Activated CD4-positive, alpha-beta T cell treated with anti-CD3 and anti-CD28 coated beads for 36 hours (primary cell): ENCODE results near the gene CERK. TPM values are rescaled to one million over a fixed set of nuclear protein-coding genes. Genes with fewer than 3 reads are reported as not detected.
A peak's percentile ranks its signal among the peaks of the same experiment; 100 is the strongest.
"Not testable (repeated sequence)": the region's sequence is repeated elsewhere in the genome, so short reads cannot be mapped to it uniquely, and the experiment has no call there.

Experiments used
- ATAC-seq: fragments of 200-7000 bp; cut with Tn5 transposase; one replicate; pipeline ENCODE4 v1.10.0; 2021; ENCODE audit warnings: mild to moderate bottlenecking, moderate library complexity
- CTCF ChIA-PET: fragments of 350-600 bp; sonication (Branson Sonifier 250); formaldehyde crosslinking; loops from one replicate; lab custom pipeline; 2021; ENCODE audit warnings: antibody characterized with exemption; lab: Charles Lee
- POLR2A ChIA-PET: fragments of 350-600 bp; sonication (Branson Sonifier 250); formaldehyde crosslinking; loops from one replicate; lab custom pipeline; 2021; ENCODE audit warnings: antibody characterized with exemption, inconsistent platforms; lab: Charles Lee
- DNase-seq: peaks from one replicate; pipeline ENCODE4 v3.0.0-alpha.2; 2020
- H3K27ac Mint-ChIP-seq: one replicate; pipeline ENCODE4 v1.8.0; 2021; ENCODE audit warnings: mixed read lengths
- H3K27me3 Mint-ChIP-seq: one replicate; pipeline ENCODE4 v1.8.0; 2021; ENCODE audit warnings: mixed read lengths
- H3K36me3 Mint-ChIP-seq: one replicate; pipeline ENCODE4 v1.8.0; 2021; ENCODE audit warnings: low read depth, mixed read lengths
- H3K4me1 Mint-ChIP-seq: one replicate; pipeline ENCODE4 v1.8.0; 2021; ENCODE audit warnings: mixed read lengths
- H3K4me3 Mint-ChIP-seq: one replicate; pipeline ENCODE4 v1.8.0; 2021; ENCODE audit warnings: mild to moderate bottlenecking, moderate library complexity, mixed read lengths
- H3K9me3 Mint-ChIP-seq: one replicate; pipeline ENCODE4 v1.8.0; 2021; ENCODE audit warnings: low read depth, mixed read lengths
- intact Hi-C, 2 experiments: fragments of 100-400 bp; cut with DNase I in 1 of 2; cut with micrococcal nuclease in 1 of 2; formaldehyde crosslinking; loops; one replicate each; pipeline versions ENCODE4 v1.14.2 to v1.15.1; 2022 to 2024; cut with DNase I, micrococcal nuclease
- total RNA-seq, 2 experiments: library from RNA; stranded (reverse); gene quantifications; one replicate each; pipeline ENCODE4 v1.2.3, GENCODE V29; 2021

CERK gene, protein sequence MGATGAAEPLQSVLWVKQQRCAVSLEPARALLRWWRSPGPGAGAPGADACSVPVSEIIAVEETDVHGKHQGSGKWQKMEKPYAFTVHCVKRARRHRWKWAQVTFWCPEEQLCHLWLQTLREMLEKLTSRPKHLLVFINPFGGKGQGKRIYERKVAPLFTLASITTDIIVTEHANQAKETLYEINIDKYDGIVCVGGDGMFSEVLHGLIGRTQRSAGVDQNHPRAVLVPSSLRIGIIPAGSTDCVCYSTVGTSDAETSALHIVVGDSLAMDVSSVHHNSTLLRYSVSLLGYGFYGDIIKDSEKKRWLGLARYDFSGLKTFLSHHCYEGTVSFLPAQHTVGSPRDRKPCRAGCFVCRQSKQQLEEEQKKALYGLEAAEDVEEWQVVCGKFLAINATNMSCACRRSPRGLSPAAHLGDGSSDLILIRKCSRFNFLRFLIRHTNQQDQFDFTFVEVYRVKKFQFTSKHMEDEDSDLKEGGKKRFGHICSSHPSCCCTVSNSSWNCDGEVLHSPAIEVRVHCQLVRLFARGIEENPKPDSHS
- total RNA-seq, result 10 to 100 TPM; 27.0 to 32.8 TPM

DNA sequence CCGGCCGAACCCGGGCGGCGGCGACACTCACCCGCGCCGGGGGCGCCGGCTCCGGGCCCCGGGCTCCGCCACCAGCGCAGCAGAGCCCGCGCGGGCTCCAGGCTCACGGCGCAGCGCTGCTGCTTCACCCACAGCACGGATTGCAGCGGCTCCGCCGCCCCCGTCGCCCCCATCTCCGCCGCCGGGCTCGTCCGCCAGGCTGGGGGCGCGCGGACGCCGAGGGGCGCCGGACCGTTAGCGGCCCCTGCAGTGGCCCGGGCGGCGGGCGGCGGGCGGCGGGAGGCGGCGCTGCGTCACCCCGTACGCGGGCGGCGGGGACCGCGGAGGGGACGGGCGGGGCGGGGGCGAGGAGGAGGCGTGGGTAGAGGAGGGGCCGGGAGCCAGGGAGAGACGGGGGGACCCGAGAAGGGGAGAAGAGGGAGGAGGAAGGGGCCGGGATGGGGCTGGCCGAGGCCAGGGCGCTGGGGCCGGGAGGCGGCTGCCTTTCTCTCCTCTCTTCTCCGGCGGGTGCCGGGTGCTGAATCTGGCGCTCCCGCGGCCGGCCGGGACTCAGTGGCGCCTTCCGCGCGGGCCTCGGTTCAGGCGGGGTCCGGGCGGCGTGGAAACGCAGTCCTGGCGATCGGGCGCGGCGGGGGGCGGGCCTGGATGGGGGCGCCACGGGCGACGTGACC, at the start of gene CERK:
TSS of gene CERK (minus strand) at position 277 of the 671 bp plus-strand sequence. CDS start at position 173, 104 bp downstream.
- H3K9me3 Mint-ChIP-seq, result peaks cover 4% of the 10 kb centered on the region
- peak within 1 kb of the TSS; percentile 99 for H3K4me3 Mint-ChIP-seq
- ChIA-PET CTCF (interaction anchor here (0.7 to 2.2 kb wide), 6 partner anchors 12 to 139 kb away, joined by 3 to 16 read pairs (median 9); partner anchors contain the start of gene TBC1D22A), POLR2A (interaction anchor here (0.5 to 1.1 kb wide), 3 partner anchors 11 to 28 kb away, joined by 3 to 5 read pairs (median 4); no protein-coding TSS in a partner anchor)
- DNase-seq (peak; percentile 76), ATAC-seq (peak; percentile 24)
- intact Hi-C loops, result loop anchor here (1.0 to 5.0 kb wide), 10 partner anchors 24 to 1359 kb away; partner anchors contain the start of gene TBC1D22A (in 2 of the 2)
- peak within 1 kb of the TSS; percentile 97 for H3K27ac Mint-ChIP-seq
- H3K36me3 Mint-ChIP-seq, result peaks cover 14% of the 10 kb centered on the region
- H3K4me1 Mint-ChIP-seq, result peaks cover 39% of the 10 kb centered on the region
- H3K27me3 Mint-ChIP-seq, result no peaks in the 10 kb centered on the region

DNA sequence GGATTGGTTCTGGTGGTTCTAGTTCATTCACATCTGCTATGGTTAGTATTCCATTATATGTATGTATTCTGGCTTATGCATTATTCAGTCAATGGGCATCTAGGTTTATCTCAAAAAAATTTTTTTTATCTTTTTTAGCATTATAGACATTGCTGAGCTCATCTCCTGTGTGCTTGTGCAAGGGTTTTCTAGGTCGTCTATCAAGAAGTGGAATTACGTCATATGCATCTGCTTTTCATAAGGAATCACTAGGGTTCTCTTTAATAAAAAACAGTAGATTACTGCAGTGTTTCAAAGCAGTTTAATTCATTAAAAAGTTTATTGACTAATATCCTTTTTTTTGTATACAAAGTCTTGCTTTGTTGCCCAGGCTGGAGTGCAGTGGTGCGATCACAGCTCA, 45.7 kb upstream of the CERK start:
- POLR2A ChIA-PET, result no interaction called here
- H3K4me1 Mint-ChIP-seq, result peaks cover 20% of the 10 kb centered on the region
- CTCF ChIA-PET, result interaction anchor here (1.0 to 2.8 kb wide), 3 partner anchors 15 to 25 kb away, joined by 3 to 14 read pairs (median 5); no protein-coding TSS in a partner anchor

DNA sequence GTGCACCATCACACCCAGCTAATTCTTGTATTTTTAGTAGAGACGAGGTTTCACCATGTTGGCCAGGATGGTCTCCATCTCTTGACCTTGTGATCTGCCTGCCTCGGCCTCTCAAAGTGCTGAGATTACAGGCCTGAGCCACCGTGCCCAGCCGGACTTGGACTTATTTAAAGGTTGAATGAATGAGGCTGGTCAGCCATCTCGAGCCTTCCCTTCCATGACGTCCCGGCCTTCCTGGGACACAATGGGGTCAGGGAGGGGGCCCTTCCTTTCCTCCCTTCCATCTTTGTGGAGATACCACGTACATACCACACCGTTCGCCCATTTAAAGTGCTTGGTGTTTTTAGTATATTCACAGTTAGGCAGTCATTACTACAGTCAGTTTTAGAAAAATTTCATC, 44.1 kb upstream of the CERK start:
- POLR2A ChIA-PET, CTCF ChIA-PET, H3K4me3 Mint-ChIP-seq: not testable (repeated sequence)

More for the DNA sequence above, 45.7 kb upstream of the CERK start:
- Mint-ChIP-seq H3K36me3 (peaks cover 9% of the 10 kb centered on the region), H3K27me3 (no peaks in the 10 kb centered on the region), H3K4me3 (no peak overlapping the region), H3K9me3 (no peaks in the 10 kb centered on the region), H3K27ac (no peak overlapping the region)
- intact Hi-C loops, result no loop called here
- DNase-seq (no peak), ATAC-seq (no peak)

DNA sequence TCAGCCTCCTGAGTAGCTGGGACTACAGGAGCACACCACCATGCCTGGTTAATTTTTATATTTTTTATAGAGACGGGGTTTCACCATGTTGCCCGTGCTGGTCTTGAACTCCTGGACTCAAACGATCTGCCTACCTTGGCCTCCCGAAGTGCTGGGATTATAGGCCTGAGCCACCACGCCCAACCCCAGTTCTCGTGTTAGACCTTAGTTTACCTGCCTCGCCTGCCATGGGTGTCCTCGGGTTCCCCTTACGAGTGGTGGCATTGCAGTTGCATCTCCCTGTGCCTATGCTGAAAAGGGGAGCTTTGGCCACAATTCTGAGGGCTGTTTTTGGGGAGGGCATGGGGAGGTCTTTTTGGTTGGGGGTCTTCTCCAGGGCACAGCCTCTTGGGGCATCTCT, 43.2 kb upstream of the CERK start:
- Mint-ChIP-seq H3K27me3 (no peaks in the 10 kb centered on the region), H3K27ac (no peak overlapping the region), H3K4me1 (peaks cover 25% of the 10 kb centered on the region), H3K4me3 (no peak overlapping the region), H3K9me3 (no peaks in the 10 kb centered on the region), H3K36me3 (peaks cover 7% of the 10 kb centered on the region)
- intact Hi-C loops, result no loop called here
- ChIA-PET POLR2A (no interaction called here), CTCF (no interaction called here)
- ATAC-seq (no peak), DNase-seq (no peak)

More for the DNA sequence above, 44.1 kb upstream of the CERK start:
- intact Hi-C loops, DNase-seq, H3K9me3 Mint-ChIP-seq, H3K27me3 Mint-ChIP-seq, H3K27ac Mint-ChIP-seq, ATAC-seq, H3K36me3 Mint-ChIP-seq: not testable (repeated sequence)
- peaks cover 16% of the 10 kb centered on the region for H3K4me1 Mint-ChIP-seq

DNA sequence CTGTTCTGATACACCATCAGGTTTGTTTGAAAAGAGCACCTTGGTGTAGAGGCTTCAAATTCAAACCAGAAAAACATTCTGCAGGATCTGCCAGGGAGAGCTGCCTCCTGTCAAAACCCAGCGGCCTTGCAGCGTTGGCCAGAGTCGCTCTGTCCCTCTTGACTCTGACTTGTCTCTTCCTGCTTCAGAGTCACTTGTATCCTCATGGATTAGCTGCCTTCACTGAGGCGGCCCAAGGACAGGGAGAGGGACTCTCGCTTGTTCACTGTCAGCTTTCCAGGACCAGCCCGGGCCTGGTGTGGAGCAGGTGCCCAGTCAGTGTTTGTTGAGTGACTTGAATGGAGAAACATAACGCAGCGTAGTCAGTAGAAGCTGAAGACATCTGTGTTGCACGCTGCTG, 42.4 kb upstream of the CERK start:
- POLR2A ChIA-PET, result interaction anchor here (1.4 kb wide), 1 partner anchor 10 kb away, joined by 3 read pairs; no protein-coding TSS in a partner anchor
- peaks cover 11% of the 10 kb centered on the region for H3K36me3 Mint-ChIP-seq
- CTCF ChIA-PET, result interaction anchor here (0.6 to 1.0 kb wide), 4 partner anchors 12 to 1080 kb away, joined by 3 to 4 read pairs (median 3); partner anchors contain the start of gene TBC1D22A
- DNase-seq (no peak), ATAC-seq (no peak)
- H3K27me3 Mint-ChIP-seq, result no peaks in the 10 kb centered on the region
- peaks cover 33% of the 10 kb centered on the region for H3K4me1 Mint-ChIP-seq
- H3K9me3 Mint-ChIP-seq, result no peaks in the 10 kb centered on the region
- H3K27ac Mint-ChIP-seq, result no peak overlapping the region
- intact Hi-C loops, result no loop called here
- H3K4me3 Mint-ChIP-seq, result no peak overlapping the region

DNA sequence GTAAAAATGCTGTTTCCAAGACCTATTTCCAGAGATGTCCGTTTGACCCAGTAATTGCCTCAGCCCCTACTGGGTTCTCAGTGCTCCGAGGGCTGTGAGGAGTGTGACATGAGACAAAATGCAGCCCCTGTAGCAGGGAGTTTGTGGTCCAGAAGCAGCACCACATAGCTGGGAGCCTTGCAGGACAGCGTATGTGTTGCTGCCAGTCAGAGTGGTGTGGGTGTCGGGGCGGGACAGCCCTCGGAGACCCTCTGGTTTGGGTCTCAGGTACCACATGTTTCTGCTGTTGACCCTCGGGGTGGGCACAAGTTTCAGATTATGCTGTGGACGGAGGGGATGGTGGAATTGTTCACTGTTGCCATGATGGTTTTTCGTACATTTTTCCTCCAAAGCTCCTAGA, 41.6 kb upstream of the CERK start:
- intact Hi-C loops, result no loop called here
- DNase-seq, result no peak
- CTCF ChIA-PET, result interaction anchor here (0.6 to 0.7 kb wide), 2 partner anchors 19 to 1080 kb away, joined by 3 read pairs; no protein-coding TSS in a partner anchor

DNA sequence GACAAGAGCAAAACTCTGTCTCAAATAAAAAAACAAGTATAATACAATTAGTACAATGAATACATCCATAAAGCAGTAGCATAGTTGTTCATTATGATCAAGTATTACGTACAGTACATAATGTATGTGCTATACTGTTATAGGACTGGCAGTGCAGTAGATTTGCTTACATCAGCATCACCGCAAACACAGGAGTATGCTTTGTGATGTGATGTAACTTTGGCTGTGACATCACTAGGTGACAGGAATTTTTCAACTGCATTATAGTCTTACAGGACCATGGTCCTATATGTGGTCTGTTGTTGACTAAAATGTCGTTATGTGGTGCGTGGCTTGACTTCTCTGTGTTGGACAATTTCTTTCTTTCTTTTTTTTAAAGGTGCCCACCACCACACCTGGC, 41.0 kb upstream of the CERK start:
- ATAC-seq (no peak), DNase-seq (no peak)
- no peak overlapping the region for H3K4me3 Mint-ChIP-seq
- H3K27me3 Mint-ChIP-seq, result no peaks in the 10 kb centered on the region
- H3K4me1 Mint-ChIP-seq, result peaks cover 46% of the 10 kb centered on the region
- CTCF ChIA-PET, result interaction anchor here (0.9 kb wide), 1 partner anchor 25 kb away, joined by 3 read pairs; no protein-coding TSS in a partner anchor
- intact Hi-C loops, result no loop called here
- POLR2A ChIA-PET, result no interaction called here
- peaks cover 11% of the 10 kb centered on the region for H3K36me3 Mint-ChIP-seq
- no peaks in the 10 kb centered on the region for H3K9me3 Mint-ChIP-seq
- no peak overlapping the region for H3K27ac Mint-ChIP-seq

More for the DNA sequence above, 41.6 kb upstream of the CERK start:
- POLR2A ChIA-PET, result interaction anchor here (1.4 kb wide), 1 partner anchor 11 kb away, joined by 3 read pairs; no protein-coding TSS in a partner anchor
- Mint-ChIP-seq H3K27me3 (no peaks in the 10 kb centered on the region), H3K36me3 (peaks cover 11% of the 10 kb centered on the region), H3K4me1 (peaks cover 41% of the 10 kb centered on the region), H3K27ac (no peak overlapping the region), H3K9me3 (no peaks in the 10 kb centered on the region), H3K4me3 (no peak overlapping the region)
- ATAC-seq, result no peak

DNA sequence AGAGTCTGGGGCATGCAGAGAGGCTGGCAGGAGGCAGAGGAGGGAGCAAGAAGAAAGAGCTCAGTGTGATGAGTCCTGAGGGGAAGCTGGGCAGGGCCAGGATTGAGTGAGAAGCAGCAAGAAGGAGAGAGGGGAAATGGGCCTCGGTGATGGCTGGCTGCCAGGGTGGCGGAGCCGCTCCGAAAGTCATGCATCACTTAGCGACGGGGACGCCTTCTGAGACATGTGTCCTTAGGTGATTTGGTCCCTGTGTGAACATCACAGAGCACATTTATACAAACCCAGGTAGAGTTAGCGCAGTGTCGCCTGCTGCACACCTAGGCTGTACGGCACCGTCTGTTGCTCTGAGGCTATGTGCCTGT, 39.5 kb upstream of the CERK start:
- no peaks in the 10 kb centered on the region for H3K9me3 Mint-ChIP-seq
- H3K4me3 Mint-ChIP-seq, result peak overlapping the region; percentile 67
- peak; percentile 9 for ATAC-seq
- DNase-seq, result peak; percentile 81
- H3K4me1 Mint-ChIP-seq, result peaks cover 60% of the 10 kb centered on the region
- no peaks in the 10 kb centered on the region for H3K27me3 Mint-ChIP-seq
- ChIA-PET CTCF (interaction anchor here (1.0 kb wide), 3 partner anchors 10 to 58 kb away, joined by 3 to 5 read pairs (median 3); no protein-coding TSS in a partner anchor), POLR2A (interaction anchor here (0.6 kb wide), 1 partner anchor 16 kb away, joined by 5 read pairs; no protein-coding TSS in a partner anchor)
- peak overlapping the region; percentile 78 for H3K27ac Mint-ChIP-seq
- intact Hi-C loops, result loop anchor here in 1 of 2 experiments (2.0 kb wide), 1 partner anchor 17 kb away; no protein-coding TSS in a partner anchor
- H3K36me3 Mint-ChIP-seq, result peaks cover 11% of the 10 kb centered on the region

DNA sequence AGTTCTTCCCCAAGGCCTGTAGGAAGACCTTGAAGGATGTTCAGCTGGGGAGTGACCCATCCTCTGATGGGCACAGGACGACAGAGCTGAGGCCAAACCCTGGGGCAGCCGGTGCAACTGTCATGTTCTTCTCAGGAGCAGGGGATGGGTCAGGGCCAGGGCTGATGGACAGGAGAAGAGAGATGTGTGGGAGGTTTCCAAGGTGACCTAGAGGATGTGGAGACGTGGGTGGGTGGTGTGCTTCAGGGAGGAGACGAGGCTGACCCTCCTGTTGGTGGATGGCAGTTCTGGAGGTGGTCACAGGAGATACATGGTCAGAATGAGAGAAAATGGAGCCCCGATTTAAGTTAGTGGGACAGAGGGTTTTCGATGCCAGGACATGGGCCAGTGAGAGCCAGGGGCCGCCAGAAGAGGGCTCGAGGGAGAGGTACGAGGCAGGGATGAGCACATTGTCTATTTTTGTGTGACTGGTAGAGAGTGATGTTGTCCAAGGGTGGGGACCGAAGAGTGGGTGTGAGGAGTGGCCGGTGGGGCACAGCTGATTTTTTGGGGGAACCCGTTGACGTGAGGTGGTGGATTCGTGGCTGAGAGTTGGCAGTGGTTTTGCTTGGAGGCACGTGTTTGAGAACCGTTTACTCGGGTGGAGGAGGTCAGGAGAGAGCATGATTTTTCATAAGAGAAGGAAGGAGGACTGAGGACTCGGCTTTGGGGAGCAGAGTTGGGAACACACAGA, 39.0 kb upstream of the CERK start:
- CTCF ChIA-PET, result interaction anchor here (1.0 kb wide), 3 partner anchors 10 to 58 kb away, joined by 3 to 5 read pairs (median 3); no protein-coding TSS in a partner anchor
- no peaks in the 10 kb centered on the region for H3K27me3 Mint-ChIP-seq
- intact Hi-C loops, result loop anchor here in 1 of 2 experiments (2.0 kb wide), 1 partner anchor 16 kb away; no protein-coding TSS in a partner anchor
- H3K9me3 Mint-ChIP-seq, result no peaks in the 10 kb centered on the region
- H3K36me3 Mint-ChIP-seq, result peaks cover 11% of the 10 kb centered on the region
- peak overlapping the region; percentile 78 for H3K27ac Mint-ChIP-seq
- POLR2A ChIA-PET, result no interaction called here
- DNase-seq (no peak), ATAC-seq (no peak)
- H3K4me1 Mint-ChIP-seq, result peaks cover 58% of the 10 kb centered on the region
- H3K4me3 Mint-ChIP-seq, result peak overlapping the region; percentile 67
